ENCODE results near the gene DNAJC16.

DNAJC16 gene

DNA sequence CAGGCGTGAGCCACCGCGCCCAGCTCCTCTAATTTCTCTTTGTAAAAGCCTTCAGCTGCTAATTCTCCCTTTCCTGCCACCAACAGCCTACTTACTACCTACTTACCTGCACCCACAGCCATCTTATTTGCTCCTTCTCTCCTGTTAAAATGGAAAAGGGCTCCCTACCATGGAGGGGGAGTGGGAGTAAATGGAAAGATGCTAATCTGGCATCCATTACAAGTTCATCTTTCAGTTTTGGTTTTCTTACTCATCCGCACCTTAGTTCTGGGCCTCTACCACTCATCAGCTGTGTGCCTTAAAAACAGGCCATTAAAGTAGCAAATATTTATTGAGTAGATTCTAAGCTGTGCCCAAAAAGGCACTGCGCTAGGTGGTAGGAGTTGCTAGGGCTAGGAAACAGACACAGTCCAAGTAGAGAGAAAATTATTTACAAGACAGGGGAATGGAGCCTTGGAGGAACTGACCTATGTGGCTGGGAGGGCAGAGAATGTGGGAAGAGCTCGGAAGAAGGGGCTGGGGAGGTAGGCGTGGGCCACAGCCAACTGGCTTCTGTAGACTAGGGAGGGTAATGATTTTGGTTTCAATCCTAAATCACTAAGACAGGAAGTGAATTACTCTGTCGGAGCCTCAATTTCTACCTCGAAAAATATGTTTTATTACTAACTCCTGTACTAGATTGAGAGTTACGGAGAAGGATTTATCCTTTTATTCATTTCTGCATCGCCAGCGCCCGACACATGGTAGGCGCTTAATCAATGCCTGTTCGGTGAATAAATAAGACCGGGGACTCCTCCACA lies 89.9 kb downstream of the DNAJC16 start:
- H3K27ac ChIP-seq: peak overlapping the region; percentile 99
- TF ChIP-seq ZFX (IDR thresholded peaks at IDR 0.05): no peak
- TF ChIP-seq, protein P1, sequence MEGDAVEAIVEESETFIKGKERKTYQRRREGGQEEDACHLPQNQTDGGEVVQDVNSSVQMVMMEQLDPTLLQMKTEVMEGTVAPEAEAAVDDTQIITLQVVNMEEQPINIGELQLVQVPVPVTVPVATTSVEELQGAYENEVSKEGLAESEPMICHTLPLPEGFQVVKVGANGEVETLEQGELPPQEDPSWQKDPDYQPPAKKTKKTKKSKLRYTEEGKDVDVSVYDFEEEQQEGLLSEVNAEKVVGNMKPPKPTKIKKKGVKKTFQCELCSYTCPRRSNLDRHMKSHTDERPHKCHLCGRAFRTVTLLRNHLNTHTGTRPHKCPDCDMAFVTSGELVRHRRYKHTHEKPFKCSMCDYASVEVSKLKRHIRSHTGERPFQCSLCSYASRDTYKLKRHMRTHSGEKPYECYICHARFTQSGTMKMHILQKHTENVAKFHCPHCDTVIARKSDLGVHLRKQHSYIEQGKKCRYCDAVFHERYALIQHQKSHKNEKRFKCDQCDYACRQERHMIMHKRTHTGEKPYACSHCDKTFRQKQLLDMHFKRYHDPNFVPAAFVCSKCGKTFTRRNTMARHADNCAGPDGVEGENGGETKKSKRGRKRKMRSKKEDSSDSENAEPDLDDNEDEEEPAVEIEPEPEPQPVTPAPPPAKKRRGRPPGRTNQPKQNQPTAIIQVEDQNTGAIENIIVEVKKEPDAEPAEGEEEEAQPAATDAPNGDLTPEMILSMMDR (conservative IDR thresholded peaks at IDR 0.05): no peak

- peak within 1 kb of the TSS; percentile 99 for H3K27ac ChIP-seq
- TF ChIP-seq, protein P1 (conservative IDR thresholded peaks at IDR 0.05): no peak
- TF ChIP-seq ZFX (IDR thresholded peaks at IDR 0.05): peak; percentile 66
Measured at GRCh38 chr1:15617173-15618076, 90.8 kb downstream of the DNAJC16 start, which contains the start of gene DDI2. Gene DDI2, plus strand, starts transcription at chr1:15617458. Its CDS starts 213 bp downstream, at chr1:15617671.

DNA sequence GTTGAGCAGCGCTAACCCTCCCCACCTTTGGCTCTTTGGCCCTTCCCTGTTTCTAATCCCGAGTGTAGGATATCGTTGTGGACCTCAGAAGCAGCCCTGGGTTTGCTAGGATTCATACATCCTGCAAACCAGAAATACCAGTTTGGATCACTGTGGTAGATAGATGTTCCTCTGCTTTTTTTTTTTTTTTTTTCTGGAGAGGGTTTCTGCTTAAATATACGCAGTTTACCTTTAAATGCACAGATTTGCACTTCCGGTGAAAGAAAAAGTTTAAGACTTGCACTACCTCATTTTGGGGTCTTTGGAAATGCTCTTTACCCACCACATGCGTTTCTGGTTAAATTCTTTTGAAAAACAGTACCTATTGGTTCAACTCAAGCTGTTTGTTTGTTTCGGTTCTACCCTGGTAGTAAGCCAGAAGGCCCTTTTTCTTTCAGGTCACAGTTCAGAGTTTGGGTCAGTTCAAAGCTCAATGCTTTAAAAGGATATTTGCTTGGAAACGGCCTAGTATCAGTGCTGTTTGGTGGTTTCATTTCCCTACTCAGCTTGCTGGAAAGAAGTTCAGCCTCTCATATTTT lies 91.5 kb downstream of the DNAJC16 start:
- TF ChIP-seq, protein P1 (conservative IDR thresholded peaks at IDR 0.05): no peak
- no peak for TF ChIP-seq ZFX (IDR thresholded peaks at IDR 0.05)
- peak overlapping the region; percentile 99 for H3K27ac ChIP-seq

GRCh38 chr1:15618655-15619525 lies 92.2 kb downstream of the DNAJC16 start:
- H3K27ac ChIP-seq: peak overlapping the region; percentile 99
- TF ChIP-seq ZFX (IDR thresholded peaks at IDR 0.05): no peak
- TF ChIP-seq, protein P1 (conservative IDR thresholded peaks at IDR 0.05): no peak

DNA sequence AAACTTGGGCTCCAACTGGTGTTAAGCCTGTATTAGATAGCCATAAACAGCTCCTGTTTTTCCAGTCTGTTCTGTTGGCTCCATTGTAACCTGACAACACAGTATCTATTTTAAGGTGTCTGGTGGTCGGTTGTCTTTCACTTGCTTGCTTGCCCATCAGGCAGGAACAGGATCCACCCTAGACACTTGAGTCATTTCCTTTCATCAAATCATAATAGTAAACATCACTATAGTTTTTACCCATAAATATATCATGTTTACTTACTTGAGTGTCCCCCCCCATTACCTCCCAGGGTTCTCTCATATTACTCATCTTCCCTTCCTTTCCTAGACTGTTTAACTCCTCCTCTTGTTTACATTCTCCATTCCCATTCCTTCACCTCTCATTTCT lies 93.5 kb downstream of the DNAJC16 start:
- H3K27ac ChIP-seq: no peak overlapping the region

More for the DNA sequence above, 93.5 kb downstream of the DNAJC16 start:
- TF ChIP-seq, protein P1 (conservative IDR thresholded peaks at IDR 0.05): no peak
- no peak for TF ChIP-seq ZFX (IDR thresholded peaks at IDR 0.05)

All from C4-2B (cell line).